ENCODE measurements around the gene ZNF277. TPM values are rescaled to one million over a fixed set of nuclear protein-coding genes. Genes with fewer than 3 reads are reported as not detected.
A peak's percentile ranks its signal among the peaks of the same experiment; 100 is the strongest.

The ZNF277 gene
- total and polyA plus RNA-seq, 8 donors: 13.6 to 25.3 (median 19.6) TPM

- Histone ChIP-seq H3K27me3 (no peaks in the 10 kb centered on the region), H3K4me1 (no peaks in the 10 kb centered on the region), H3K27ac (no peak overlapping the region), H3K36me3 (no peaks in the 10 kb centered on the region), H3K9me3 (no peaks in the 10 kb centered on the region), H3K4me3 (no peak overlapping the region)
- DNase-seq: no peak
- 64 to 78% methylated on average over 1 of the region's 1 CpG for WGBS, 2 donors
- FAIRE-seq: no peak
- TF ChIP-seq CTCF (IDR thresholded peaks at IDR 0.05): no peak
- intact Hi-C loops (cut with DNase I): no loop called here
- ATAC-seq: no peak
Observed at GRCh38 chr7:112331492-112331891, 125.0 kb downstream of the ZNF277 start.

GRCh38 chr7:112334366-112334765 is 127.9 kb downstream of the ZNF277 start:
- FAIRE-seq: no peak
- intact Hi-C loops (cut with DNase I): no loop called here
- 53 to 60% methylated on average over 1 of the region's 1 CpG for WGBS, 2 donors
- Histone ChIP-seq H3K36me3 (no peaks in the 10 kb centered on the region), H3K4me3 (no peak overlapping the region), H3K4me1 (no peaks in the 10 kb centered on the region), H3K27me3 (no peaks in the 10 kb centered on the region), H3K9me3 (no peaks in the 10 kb centered on the region), H3K27ac (no peak overlapping the region)
- no peak for TF ChIP-seq CTCF (IDR thresholded peaks at IDR 0.05)
- ATAC-seq: no peak
- DNase-seq: no peak

DNA sequence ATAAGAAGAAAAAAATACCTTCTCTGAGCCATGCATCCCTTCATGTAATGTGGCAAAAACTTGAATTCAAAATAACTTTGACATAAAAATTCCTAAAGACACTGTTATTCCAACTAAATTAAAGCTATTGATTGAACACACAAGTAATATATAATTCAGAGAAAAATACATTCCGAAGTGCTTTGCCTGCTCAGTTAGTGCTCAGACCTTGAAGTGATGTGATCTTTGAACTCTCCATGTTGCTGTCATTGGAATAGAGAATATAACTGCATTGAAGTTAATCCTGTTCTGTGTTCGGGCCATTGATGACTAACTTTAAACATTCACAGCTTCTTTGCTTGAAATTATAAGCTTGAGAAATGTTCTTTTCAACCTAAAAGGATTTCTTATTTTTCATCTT is 129.8 kb downstream of the ZNF277 start:
- DNase-seq (no peak), FAIRE-seq (no peak), ATAC-seq (no peak)
- Histone ChIP-seq H3K9me3 (no peaks in the 10 kb centered on the region), H3K4me1 (no peaks in the 10 kb centered on the region), H3K27ac (no peak overlapping the region), H3K4me3 (no peak overlapping the region), H3K36me3 (no peaks in the 10 kb centered on the region), H3K27me3 (no peaks in the 10 kb centered on the region)
- no peak for TF ChIP-seq CTCF (IDR thresholded peaks at IDR 0.05)
- intact Hi-C loops (cut with DNase I): no loop called here
- WGBS, 2 donors: 63 to 75% methylated on average over 2 of the region's 2 CpGs

DNA sequence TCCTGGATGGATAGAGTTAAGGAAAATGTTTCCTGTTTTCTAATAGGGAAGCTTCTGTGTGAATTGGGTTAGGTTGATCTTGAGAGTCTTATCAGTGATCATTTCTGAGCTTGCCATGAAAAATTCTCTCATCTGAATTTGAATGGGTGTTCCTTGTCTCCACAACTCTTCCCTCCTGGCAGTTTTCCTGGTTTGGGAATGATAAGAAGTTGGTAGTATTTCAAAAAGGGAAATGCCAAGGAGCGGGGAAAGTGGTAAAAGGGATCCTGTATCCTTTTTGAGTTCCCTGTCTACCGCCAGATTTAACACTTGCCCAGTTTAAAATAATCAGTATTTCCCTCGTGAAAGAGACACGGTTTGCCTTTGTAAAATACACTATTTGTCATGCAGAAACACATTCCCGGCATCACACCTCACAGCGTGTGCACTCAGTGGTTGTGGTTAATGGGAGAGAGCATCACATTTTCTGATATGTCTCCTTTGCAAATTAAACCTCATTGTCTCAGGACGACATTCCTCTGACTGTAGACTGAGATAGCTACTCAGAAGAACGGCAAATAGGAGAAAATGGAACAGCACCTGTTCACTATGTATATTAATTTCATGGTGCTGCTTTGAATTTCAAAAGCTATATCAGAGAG is 130.6 kb downstream of the ZNF277 start:
- no peak overlapping the region for H3K27ac ChIP-seq
- H3K27me3 ChIP-seq: no peaks in the 10 kb centered on the region
- TF ChIP-seq CTCF (IDR thresholded peaks at IDR 0.05): no peak
- H3K36me3 ChIP-seq: no peaks in the 10 kb centered on the region
- intact Hi-C loops (cut with DNase I): no loop called here
- peak in 1 of 4 donors; percentile 19 for ATAC-seq
- no peak for DNase-seq
- no peaks in the 10 kb centered on the region for H3K9me3 ChIP-seq
- no peak overlapping the region for H3K4me3 ChIP-seq
- WGBS, 2 donors: 64 to 72% methylated on average over 8 of the region's 8 CpGs
- no peaks in the 10 kb centered on the region for H3K4me1 ChIP-seq
- FAIRE-seq: no peak

DNA sequence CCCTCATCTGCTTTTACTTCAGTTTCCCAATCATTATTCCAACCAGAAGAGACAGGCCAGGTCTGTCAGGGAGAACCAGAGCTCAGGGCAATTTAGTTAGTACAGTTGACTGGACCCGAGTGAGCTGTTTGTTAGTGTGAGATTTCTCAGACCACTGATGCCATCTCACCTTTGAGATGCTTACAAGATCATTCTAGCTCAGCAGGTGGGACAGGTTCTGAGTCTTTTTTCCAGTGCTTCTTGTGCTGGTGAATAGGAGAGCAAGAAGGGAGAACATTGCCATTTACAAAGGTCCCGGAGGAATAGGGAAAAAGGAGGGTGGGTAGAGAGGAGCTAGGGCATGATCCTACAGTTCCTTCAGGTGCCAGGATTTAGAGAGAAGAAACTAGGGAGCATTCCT is 131.4 kb downstream of the ZNF277 start:
- H3K4me3 ChIP-seq: no peak overlapping the region
- DNase-seq: no peak

More for the DNA sequence above, 131.4 kb downstream of the ZNF277 start:
- FAIRE-seq (no peak), ATAC-seq (no peak)
- 92 to 98% methylated on average over 2 of the region's 2 CpGs for WGBS, 2 donors
- intact Hi-C loops (cut with DNase I): no loop called here
- no peaks in the 10 kb centered on the region for H3K27me3 ChIP-seq
- no peaks in the 10 kb centered on the region for H3K9me3 ChIP-seq
- no peaks in the 10 kb centered on the region for H3K4me1 ChIP-seq
- no peak overlapping the region for H3K27ac ChIP-seq
- no peaks in the 10 kb centered on the region for H3K36me3 ChIP-seq
- TF ChIP-seq CTCF (IDR thresholded peaks at IDR 0.05): no peak
